Transverse colon (tissue), 4 donors: ENCODE data around the gene EIF2AK3. TPM values are rescaled to one million over a fixed set of nuclear protein-coding genes. Genes with fewer than 3 reads are reported as not detected.

Source experiments
- DNase-seq: peaks from one replicate; pipeline ENCODE4 v3.0.0-alpha.2; 2019
- H3K27ac ChIP-seq, 4 donors: fragments of 200-600 bp; sonication (generic); 2 replicates each; pipeline ENCODE4 v1.5.1; 2016 to 2018; ENCODE audit warnings: inconsistent platforms in 4 of 4
- H3K27me3 ChIP-seq: fragments of 200-600 bp; sonication (generic); 2 replicates; pipeline ENCODE4 v1.5.1; 2017; ENCODE audit warnings: inconsistent platforms
- H3K36me3 ChIP-seq, 4 donors: fragments of 200-600 bp; sonication (generic); 2 replicates each; pipeline ENCODE4 v1.5.1; 2017 to 2019; ENCODE audit warnings: inconsistent platforms in 4 of 4
- H3K4me1 ChIP-seq, 4 donors: fragments of 200-600 bp; sonication (generic); 2 replicates each; pipeline ENCODE4 v1.5.1; 2017 to 2020; ENCODE audit warnings: inconsistent platforms in 4 of 4
- H3K4me3 ChIP-seq, 4 donors: fragments of 200-600 bp; sonication (generic); 1 replicate in 1 of 4; 2 replicates in 3 of 4; pipeline versions ENCODE4 v1.5.1 to v1.6.1; 2017 to 2019; ENCODE audit warnings: inconsistent platforms in 4 of 4
- H3K9me3 ChIP-seq, 2 donors: fragments of 200-600 bp; sonication (generic); 2 replicates each; pipeline ENCODE4 v1.5.1; 2017 to 2019; ENCODE audit warnings: inconsistent platforms in 2 of 2
- EP300 ChIP-seq: sonication (generic); formaldehyde crosslinking; IDR thresholded peaks from one replicate; pipeline ENCODE4 v1.6.1; 2017; ENCODE audit warnings: antibody characterized with exemption, low read depth
- POLR2A ChIP-seq: fragments of 450-650 bp; IDR thresholded peaks from one replicate; pipeline ENCODE4 v1.6.1; 2016; ENCODE audit warnings: antibody characterized with exemption, mild to moderate bottlenecking, moderate library complexity
- POLR2AphosphoS5 ChIP-seq, 3 donors: sonication (generic); formaldehyde crosslinking; IDR thresholded peaks; one replicate each; pipeline ENCODE4 v1.6.1; 2016; ENCODE audit warnings: antibody characterized with exemption in 3 of 3
- WGBS, 2 donors: methylation state at CpG; one replicate each; pipeline ENCODE4 v1.1.5; 2018; ENCODE audit warnings: low coverage in 1 of 2; 5-methylcytosine and 5-hydroxymethylcytosine counted together
- in situ Hi-C, 4 donors: fragments of 200-750 bp; cut with MboI; loops; one replicate each; pipeline versions ENCODE4 v1.15.0 to v1.15.1; 2017; ENCODE audit warnings: low sequenced_read_pairs in 3 of 4, low pct_ligation_motif_present in 1 of 4, low pct_unique_long_range_greater_than_20kb in 1 of 4
- intact Hi-C: fragments of 100-400 bp; cut with DNase I; formaldehyde crosslinking; loops from one replicate; pipeline ENCODE4 v1.15.1; 2023; ENCODE audit warnings: low total_unique reads
- total RNA-seq, 4 donors: library from RNA; depleted of rRNA; stranded (reverse); fragments of >200 nt; gene quantifications; one replicate each; pipeline ENCODE4 v1.1.0, GENCODE V29; 2016
- TF ChIP-seq, protein P1 (sequence below), 5 experiments: fragments of 200-600 bp in 3 of 5; fragments of 450-650 bp in 2 of 5; sonication (generic) in 3 of 5; IDR thresholded peaks; 1 replicate in 2 of 5; 2 replicates in 3 of 5; pipeline ENCODE4 v1.5.1; 2016 to 2017; ENCODE audit warnings: antibody characterized with exemption in 5 of 5, inconsistent platforms in 3 of 5, mild to moderate bottlenecking in 2 of 5, moderate library complexity in 1 of 5

Gene EIF2AK3
- total RNA-seq = 10 to 100 TPM; 19.5 to 44.8 (median 32.9) TPM

DNA sequence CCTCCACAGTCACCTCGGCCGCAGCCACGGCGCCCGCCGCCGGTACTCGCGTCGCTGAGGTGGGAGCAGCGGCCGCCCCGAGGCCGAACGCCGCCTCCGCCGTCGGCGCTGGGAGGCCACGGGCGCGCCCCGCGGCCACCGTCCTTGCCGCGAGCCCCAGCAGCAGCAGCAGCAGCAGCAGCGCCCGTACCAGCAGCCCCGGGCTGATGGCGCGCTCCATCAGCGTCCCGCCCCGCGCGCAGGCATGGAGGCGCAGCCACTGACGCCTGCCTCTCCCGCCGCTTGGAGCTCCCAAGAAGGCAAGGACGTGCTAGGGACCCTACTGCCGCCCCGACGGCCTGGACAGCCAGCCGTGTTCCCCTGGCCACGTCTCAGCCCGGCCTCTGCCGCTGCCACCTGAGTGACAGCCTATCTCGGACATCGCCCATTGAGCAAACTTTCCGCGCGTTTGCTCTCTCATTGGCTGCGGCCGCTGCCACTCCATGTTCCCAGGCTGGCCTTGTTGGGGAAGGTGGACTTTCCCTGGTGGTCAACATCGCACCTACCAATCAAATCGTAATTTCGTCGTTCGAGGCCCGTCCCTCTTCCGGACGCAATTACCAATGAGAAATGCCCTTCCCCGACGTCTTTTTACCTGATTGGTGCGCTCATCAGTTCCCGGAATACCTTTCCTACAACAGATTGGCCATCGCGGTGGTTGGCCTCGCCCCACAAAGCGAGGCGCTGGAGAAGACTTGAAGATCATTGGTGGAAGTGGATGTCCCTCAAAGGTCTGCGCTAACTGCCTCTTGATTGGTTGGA is at the start of gene EIF2AK3:
Gene EIF2AK3 (minus strand): TSS at position 410 of the 801 bp plus-strand sequence. CDS start 190 bp downstream, at position 220.
- intact Hi-C loops = no loop called here
- H3K36me3 ChIP-seq = no peaks in the 10 kb centered on the region
- H3K9me3 ChIP-seq = no peaks in the 10 kb centered on the region
- peak; percentile 98 for DNase-seq
- WGBS, 2 donors = 1% methylated on average over 73 of the region's 75 CpGs; no CpG with 5 or more reads in 1 of the 2 donors
- peaks cover 10 to 39% (median 22%) of the 10 kb centered on the region in 4 donors for H3K4me1 ChIP-seq
- peak; percentile 98 for TF ChIP-seq POLR2A
- TF ChIP-seq, protein P1, sequence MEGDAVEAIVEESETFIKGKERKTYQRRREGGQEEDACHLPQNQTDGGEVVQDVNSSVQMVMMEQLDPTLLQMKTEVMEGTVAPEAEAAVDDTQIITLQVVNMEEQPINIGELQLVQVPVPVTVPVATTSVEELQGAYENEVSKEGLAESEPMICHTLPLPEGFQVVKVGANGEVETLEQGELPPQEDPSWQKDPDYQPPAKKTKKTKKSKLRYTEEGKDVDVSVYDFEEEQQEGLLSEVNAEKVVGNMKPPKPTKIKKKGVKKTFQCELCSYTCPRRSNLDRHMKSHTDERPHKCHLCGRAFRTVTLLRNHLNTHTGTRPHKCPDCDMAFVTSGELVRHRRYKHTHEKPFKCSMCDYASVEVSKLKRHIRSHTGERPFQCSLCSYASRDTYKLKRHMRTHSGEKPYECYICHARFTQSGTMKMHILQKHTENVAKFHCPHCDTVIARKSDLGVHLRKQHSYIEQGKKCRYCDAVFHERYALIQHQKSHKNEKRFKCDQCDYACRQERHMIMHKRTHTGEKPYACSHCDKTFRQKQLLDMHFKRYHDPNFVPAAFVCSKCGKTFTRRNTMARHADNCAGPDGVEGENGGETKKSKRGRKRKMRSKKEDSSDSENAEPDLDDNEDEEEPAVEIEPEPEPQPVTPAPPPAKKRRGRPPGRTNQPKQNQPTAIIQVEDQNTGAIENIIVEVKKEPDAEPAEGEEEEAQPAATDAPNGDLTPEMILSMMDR (IDR thresholded peaks at IDR 0.05) = peak in 3 of 5 experiments; percentile 7 to 59 (median 23)
- no peak for TF ChIP-seq EP300
- TF ChIP-seq POLR2AphosphoS5 (IDR thresholded peaks at IDR 0.05) = peak; percentile 98 to 99 (median 99)
- in situ Hi-C loops = no loop called here
- no peaks in the 10 kb centered on the region for H3K27me3 ChIP-seq
- peak within 1 kb of the TSS; percentile 93 to 96 (median 93) for H3K4me3 ChIP-seq
- peak within 1 kb of the TSS; percentile 98 to 99 (median 98) for H3K27ac ChIP-seq

DNA sequence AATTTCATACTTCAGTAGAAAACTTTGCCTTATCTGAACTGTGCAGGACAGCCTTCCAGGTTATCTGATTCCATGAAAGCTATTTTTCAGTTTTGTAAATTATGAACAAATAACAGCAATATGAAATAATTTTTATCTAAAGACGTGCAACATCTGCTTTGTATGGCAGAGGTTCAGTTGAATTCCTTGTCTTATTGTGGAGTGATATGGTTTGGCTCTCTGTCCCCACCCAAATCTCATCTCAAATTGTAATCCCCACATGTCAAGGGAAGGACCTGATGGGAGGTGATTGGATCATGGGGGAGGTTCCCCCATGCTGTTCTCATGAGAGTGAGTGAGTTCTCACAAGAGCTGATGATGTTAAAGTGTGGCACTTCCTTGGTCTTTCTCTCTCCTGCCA is 46.1 kb upstream of the EIF2AK3 start:
- Histone ChIP-seq H3K9me3 (no peaks in the 10 kb centered on the region), H3K4me1 (peaks cover 0 to 5% (median 0%) of the 10 kb centered on the region in 4 donors), H3K36me3 (no peaks in the 10 kb centered on the region), H3K27ac (no peak overlapping the region), H3K4me3 (no peak overlapping the region), H3K27me3 (no peaks in the 10 kb centered on the region)
- no peak for DNase-seq
- intact Hi-C loops (no loop called here), in situ Hi-C loops (loop anchor here in 1 of 4 donors (5.0 kb wide), 1 partner anchor 81 kb away; no protein-coding TSS in a partner anchor)
- TF ChIP-seq POLR2AphosphoS5 (IDR thresholded peaks at IDR 0.05) (no peak), EP300 (no peak), POLR2A (no peak)
- TF ChIP-seq, protein P1 (IDR thresholded peaks at IDR 0.05) = no peak
- 55 to 70% methylated on average over 1 of the region's 1 CpG for WGBS, 2 donors

DNA sequence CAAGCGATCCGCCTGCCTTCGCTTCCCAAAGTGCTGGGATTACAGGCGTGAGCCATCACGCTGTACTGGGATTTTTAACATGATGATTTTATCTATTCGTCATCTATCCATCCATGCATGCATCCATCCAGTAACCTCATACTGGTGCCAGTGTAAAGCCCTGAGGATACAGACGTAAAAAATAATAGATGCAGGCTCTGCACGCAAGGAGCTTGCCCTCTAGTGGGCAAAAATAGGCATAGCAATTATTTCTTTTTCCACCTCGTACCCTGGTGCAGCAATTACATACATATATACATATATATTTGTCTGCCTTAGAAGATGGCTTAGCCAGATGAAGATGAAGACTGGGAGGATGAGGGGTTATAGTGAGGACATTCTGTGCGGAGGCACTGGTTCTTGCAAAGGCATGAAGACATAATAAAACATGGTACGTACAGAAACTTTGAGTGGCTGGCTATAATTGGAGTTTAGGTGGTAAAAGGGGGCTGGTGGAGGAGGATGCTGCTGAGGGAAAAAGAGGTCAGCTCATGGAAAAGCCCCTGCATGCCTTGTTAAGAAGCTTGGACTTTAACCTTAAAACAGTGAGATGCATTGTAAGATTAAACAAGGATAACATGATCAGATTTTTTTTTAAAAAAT is 44.6 kb upstream of the EIF2AK3 start:
- in situ Hi-C loops (loop anchor here in 1 of 4 donors (5.0 kb wide), 1 partner anchor 80 kb away; no protein-coding TSS in a partner anchor), intact Hi-C loops (no loop called here)
- WGBS, 2 donors = 46% methylated on average over 11 of the region's 11 CpGs; no CpG with 5 or more reads in 1 of the 2 donors
- no peaks in the 10 kb centered on the region for H3K27me3 ChIP-seq
- H3K9me3 ChIP-seq = no peaks in the 10 kb centered on the region
- TF ChIP-seq, protein P1 (IDR thresholded peaks at IDR 0.05) = peak; percentile 76 to 92 (median 89)
- TF ChIP-seq EP300 = no peak
- H3K27ac ChIP-seq = no peak overlapping the region
- no peak for DNase-seq
- no peaks in the 10 kb centered on the region for H3K36me3 ChIP-seq
- peaks cover 0 to 5% (median 0%) of the 10 kb centered on the region in 4 donors for H3K4me1 ChIP-seq
- no peak overlapping the region for H3K4me3 ChIP-seq

DNA sequence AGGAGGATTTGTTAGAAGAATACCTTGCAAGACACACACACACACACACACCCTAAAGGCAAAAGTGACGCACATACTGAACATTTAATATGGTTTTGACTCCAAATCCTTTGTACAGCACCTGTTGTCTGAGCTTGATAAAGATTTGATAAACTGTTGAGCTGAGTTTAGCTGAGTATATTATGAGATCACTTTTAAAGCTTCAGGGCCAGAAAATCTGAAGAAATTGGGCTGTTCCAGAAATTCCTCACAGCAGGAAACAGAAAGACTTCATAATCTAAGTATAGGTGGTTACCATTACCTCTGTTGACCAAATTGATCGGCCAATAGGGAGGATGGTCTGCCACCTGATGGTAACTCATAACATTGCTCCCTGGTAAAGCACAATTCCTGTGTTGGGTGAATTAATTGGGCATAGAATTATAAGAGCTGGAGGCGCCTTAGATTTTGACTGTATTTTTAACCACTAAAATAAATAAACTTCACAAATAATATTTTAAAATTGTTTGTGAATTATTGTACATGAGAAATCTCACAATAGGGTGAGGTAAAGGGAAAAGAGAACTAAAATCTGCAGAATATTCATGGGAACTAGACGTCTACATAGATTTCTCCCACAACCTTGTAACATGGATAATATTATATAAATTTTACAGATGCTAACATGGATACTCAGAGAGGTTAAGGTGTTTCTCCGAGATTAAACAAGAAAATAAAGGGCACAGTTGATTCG is 42.4 kb upstream of the EIF2AK3 start:
- Histone ChIP-seq H3K27me3 (no peaks in the 10 kb centered on the region), H3K9me3 (no peaks in the 10 kb centered on the region), H3K4me3 (no peak overlapping the region), H3K36me3 (no peaks in the 10 kb centered on the region), H3K4me1 (peaks cover 0 to 5% (median 0%) of the 10 kb centered on the region in 4 donors), H3K27ac (no peak overlapping the region)
- peak; percentile 23 for DNase-seq
- intact Hi-C loops (loop anchor here (5.0 kb wide), 1 partner anchor 72 kb away; no protein-coding TSS in a partner anchor), in situ Hi-C loops (loop anchor here (5.0 to 10.0 kb wide), 2 partner anchors 75 to 77 kb away; no protein-coding TSS in a partner anchor)
- TF ChIP-seq, protein P1 (IDR thresholded peaks at IDR 0.05) = peak; percentile 40 to 61 (median 60)
- TF ChIP-seq POLR2A = no peak
- 56 to 67% methylated on average over 6 of the region's 6 CpGs for WGBS, 2 donors
